GM19238 (cell line): ENCODE measurements around the gene SH3TC1.

Experiments
- DNase-seq: peaks from one replicate; pipeline ENCODE4 v3.0.0; 2011; ENCODE audit warnings: low spot score; ENCODE audit not compliant: insufficient read length

SH3TC1 gene

DNA sequence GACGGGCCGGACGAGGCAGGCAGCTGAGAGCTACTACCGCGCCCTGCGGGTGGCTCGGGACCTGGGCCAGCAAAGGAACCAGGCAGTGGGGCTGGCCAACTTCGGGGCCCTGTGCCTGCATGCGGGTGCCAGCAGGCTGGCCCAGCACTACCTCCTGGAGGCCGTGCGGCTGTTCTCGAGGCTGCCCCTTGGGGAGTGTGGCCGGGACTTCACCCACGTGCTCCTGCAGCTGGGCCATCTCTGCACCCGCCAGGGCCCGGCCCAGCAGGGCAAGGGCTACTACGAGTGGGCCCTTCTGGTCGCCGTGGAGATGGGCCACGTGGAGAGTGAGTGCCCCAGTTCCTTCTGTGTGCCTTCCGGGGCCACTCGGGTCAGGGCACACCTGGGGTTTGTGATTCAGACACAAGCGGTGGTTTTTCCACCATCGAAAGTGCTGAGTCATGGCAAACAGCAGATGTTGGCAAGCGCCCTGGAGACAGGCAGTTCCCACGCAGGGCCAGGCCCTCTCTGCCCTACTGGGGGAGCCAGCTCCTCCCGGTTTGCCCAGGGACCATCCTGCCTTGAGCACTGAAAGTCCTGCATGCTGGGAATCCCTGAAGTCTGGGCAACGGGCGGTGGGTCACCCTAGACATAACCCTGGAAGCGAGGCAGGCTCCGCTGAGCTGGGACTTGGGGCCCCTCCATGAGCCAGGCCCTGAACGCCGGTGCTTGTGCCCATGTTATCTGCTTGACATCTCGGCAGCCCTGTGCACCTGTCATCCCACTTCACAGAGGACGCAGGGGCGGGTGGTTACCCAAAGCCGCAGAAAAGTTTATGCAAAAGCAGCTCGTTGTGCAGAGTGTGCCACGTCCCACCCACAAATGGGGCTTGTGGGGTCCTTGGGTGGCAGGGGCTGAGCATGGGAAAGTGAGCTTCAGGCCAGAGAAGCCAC lies 29.5 kb downstream of the SH3TC1 start:
- peak; percentile 58 for DNase-seq

DNA sequence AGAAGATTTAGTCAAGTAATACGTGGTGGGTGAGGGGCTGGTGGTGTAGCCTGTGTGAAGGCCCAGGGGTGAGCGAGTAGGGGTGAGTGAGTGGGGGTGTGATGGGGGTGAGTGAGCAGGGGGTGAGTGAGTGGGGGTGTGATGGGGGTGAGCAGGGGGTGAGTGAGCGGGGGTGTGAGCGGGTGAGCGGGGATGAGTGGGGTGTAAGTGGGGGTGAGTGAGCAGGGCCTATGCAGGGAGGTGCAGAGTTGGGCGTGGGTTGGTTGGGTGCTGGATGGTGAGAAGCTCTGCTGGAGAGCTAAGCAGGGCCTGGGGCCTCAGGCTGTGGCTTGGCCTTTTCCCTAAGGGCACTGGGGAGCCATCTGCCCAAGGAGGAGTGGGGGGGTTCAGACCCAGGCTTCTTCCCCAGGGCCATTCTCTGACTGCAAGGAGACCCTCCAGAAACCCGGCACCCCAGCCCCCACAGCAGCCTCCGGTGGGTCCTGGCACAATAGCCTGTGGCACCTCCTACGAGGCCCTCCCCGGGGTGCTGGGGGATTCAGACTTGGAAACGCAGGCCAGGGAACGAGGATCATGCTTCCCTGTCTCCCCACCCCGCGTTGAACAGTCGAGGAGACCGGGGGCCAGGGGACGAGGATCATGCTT lies 30.4 kb downstream of the SH3TC1 start:
- DNase-seq = no peak

DNA sequence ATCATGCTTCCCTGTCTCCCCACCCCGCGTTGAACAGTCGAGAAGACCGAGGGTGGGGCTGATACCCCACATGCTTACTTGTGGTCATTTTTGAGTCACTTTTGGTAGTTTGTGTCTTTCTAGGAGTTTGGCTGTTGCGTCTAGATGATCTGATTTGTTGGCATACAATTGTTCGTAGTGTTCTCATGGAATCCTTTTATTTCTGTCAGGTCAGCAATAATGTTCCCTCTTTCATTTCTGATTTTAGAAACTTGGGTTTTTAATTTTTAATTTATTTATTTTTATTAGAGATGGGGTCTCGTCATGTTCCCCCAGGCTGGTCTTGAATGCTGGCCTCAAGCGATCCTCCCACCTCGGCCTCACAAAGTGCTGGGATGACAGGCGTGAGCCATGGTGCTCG lies 30.9 kb downstream of the SH3TC1 start:
- DNase-seq = no peak

DNA sequence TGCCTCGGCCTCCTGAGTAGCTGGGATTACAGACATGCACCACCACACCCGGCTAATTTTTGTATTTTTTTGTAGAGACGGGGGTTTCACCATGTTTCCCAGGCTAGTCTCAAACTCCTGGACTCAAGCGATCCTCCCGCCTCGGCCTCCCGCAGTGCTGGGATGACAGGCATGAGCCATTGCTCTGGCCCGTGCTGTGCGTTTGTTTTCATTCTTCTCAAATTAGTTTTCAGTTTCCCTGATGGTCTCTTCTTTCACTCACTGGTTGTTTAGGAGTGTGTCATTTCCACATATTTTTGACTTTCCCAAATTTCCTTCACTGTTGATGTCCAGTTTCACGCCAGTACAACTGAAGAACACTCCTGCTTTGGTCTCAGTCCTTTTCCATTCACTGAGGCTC lies 31.8 kb downstream of the SH3TC1 start:
- no peak for DNase-seq

DNA sequence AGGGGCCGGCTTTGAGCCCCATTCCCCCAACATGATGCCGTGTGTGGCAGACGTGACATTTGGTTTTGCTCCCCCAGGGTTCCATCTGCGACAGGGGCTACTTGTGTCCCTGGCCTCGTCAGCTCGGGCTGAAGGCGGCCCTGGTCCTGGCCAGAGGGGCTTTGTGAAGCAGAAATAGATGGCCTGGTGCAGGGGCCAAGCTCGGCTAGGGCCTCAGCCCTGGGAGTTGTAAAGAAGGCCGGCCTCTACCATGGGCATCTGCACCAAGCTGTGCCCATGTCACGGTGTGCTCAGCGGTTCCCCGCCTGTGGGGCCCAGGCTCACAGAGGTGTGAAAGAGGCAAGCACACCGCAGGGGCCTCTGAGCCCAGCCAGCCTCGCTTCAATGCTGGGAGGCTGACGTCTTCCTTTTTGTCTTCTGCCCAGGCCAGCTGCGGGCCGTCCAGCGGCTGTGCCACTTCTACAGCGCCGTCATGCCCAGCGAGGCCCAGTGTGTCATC lies 32.5 kb downstream of the SH3TC1 start:
- no peak for DNase-seq

DNA sequence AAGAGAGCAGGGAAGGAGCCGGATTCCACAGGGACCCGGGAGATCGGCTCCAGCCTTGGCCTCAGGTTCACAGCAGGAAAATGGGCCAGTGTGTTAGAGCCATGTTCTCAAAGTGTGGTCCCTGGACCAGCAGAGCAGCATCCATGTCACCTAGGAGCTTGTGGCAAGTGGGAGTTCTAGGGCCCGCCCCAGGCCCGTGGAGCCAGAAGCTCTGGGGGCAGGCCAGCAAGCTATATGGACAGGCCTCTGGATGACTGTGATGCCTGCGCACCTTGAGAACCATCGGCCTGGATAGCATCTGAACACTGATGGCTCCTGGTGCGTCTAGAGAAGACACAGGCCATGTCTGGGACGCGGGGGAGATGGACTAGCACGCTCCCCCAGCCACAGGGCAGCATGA lies 33.7 kb downstream of the SH3TC1 start:
- no peak for DNase-seq

DNA sequence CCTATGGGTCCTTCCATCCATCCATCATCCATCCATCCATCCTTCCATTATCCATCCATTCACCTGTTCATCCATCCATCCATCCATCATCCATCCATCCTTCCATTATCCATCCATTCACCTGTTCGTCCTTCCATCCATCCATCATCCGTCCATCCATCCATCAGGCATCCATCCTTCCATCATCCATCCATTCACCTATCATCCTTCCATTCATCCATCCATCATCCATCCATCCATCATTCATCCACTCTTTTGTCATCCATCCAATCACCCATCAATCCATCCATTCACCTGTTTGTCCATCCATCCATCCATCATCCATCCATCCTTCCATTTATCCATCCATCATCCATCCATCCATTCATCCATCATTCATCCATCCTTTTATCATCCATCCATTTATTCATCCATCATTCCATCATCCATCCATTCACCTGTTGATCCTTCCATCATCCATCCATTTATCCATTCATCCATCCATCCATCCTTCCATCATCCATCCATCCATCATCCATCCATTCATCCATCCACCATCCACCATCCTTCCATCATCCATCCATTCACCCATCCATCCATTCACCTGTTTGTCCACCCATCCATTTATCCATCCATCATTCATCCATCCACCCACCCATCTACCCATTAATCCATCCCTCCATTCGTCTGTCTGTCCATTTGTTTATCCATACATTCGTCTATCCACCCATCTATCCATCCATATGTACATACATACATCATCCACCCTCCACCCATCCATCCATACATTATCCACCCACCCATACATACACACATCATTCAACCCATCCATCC lies 34.8 kb downstream of the SH3TC1 start:
- no peak for DNase-seq

DNA sequence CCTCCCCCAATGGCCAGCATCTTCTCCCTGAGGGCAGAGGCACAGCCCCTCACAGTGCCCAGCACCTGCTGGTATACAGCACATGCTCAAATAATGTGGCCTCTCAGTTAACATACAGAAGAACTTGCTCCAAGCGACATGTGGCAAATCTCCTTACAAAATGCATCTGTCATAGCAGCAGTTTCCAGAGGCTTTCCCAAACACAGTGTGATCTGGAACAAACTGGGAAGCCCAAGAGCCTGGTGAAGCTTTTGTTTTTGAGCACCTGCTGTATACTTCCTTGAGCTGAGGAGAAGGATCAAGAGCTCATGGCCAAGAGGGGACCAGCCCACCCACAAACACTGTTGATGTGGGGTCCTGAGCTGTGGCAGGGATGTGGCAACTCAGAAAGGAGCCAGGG lies 35.6 kb downstream of the SH3TC1 start:
- no peak for DNase-seq

DNA sequence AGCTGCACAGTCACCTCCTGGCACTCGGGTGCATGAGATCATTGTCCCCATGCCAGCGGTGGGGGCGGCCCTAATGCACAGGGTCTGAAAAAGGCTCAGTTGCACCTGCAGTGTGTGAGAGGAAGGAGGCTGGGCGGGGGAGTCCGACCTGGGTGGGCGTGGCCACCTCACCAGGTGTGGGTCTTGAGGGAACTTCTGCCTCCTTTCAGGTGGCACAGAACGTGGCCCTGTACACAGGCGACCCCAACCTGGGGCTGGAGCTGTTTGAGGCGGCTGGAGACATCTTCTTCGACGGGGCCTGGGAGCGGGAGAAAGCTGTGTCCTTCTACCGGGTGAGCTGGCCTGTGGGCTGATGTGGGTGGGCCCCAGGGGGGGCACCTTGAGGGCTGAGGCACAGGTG lies 36.1 kb downstream of the SH3TC1 start:
- DNase-seq = no peak

DNA sequence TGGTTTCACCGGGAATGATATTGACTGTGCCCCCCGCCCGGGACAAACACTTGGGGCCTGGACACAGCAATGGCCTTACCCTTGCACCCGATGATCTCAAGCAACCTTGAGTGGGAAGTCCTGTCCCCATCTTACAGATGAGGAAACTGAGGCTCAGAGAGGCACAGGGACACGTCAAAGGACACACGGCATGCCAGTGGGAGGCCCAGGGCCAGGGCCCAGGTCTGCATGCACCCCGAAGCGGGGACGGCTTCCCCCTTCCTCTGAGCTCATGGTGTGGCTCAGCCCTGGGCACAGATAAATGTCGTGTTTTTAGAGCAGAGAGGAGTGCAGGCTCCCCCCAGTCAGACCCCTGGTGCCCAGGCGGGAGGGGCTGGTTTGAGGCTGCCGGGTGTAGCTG lies 36.6 kb downstream of the SH3TC1 start:
- no peak for DNase-seq

DNA sequence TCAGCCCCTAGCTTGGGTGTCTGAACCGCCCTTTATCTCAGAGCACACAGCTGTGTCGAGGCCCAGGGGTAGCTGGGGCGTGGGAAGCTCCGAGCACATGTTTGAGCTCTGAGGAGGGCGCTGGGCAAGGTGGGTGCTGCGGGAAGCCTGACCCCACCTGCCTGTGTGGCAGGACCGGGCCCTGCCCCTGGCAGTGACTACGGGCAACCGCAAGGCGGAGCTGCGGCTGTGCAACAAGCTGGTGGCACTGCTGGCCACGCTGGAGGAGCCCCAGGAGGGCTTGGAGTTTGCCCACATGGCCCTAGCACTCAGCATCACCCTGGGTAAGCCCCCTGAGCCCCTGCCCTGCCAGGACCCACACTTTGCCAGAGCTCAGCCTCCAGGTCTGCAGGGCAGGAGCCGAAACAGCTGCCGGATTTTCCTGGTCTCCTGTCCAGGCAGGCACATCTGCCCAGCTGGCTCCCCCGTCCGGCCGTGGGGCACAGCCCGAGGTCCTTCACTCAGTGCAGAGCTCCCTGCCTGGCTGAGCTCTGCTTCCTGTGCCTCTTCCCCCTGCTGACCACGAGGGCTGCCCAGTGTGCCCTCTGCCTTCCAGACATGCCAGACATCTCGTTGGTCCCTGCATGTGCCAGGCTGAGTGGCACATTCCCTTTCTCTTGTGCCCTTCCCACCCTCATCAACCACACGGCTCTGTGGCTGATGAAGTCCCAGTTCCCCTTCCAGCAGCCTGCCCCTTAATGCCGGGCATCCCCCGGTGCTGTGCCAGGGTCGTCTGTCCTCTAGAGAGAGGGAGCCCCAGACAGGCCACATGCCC lies 37.2 kb downstream of the SH3TC1 start:
- DNase-seq = no peak

DNA sequence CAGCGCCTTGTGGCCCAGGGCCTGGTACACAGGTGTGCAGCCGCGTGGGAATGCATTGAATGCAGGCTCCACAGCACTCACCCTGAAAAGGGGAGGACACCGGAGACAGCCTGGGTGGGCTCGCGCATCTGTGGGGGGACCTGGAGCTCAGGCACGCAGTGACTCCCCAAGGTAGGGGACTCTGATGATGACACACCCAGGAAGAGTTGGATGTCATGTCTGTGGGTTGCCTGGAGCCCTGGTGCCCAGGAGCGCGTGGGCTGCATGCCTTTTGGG lies 37.8 kb downstream of the SH3TC1 start:
- no peak for DNase-seq

DNA sequence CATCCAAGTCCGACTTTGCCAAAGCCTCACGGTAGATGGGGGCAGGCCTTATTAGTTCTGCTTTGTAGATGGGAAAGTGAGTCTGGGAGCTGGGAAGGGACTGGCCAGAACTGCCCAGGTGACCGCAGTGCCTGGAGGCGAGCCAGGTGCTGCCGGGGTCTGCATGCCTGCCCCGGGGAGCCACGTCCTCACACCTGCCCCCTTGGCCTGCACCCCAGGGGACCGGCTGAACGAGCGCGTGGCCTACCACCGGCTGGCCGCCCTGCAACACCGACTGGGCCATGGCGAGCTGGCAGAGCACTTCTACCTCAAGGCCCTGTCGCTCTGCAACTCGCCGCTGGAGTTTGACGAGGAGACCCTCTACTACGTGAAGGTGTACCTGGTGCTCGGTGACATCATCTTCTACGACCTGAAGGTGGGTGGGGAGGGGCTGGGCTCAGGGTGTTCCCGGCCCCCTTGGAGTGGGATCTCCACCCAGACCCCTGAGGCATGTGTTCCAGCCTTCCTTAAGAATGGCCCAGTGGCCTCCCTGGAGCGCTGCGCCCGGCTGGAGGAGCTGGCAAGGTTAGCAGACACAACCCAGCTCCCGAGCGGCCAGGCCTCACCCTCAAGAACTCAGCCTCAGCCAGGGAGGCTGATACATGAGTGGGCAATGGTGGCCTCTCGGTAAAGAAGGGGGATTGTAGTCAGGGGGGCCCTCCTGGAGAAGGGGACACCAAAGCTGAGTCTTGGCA lies 38.3 kb downstream of the SH3TC1 start:
- no peak for DNase-seq

DNA sequence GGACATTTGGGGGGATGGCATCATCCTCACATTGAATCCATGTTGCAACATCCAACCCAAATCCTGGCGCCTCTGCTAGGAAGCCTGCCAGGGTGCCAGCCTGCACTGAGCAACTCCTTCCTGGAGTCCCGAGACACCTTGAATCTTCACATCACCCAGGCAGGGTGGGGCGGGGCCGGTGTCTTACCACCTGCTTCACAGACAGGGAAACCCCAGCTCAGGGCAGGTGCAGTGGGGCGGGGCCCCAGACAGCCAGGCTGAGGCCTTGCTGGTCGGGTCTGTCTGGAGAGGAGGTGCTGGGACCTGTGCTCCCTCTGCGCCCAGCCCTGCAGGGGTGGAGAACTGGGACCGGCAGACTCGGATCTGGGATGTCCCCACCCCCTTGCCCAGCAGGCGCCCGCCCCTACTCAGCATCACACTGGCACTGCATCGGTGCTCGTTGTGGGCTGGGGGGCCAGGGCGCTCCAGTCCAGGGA lies 39.0 kb downstream of the SH3TC1 start:
- DNase-seq = no peak

DNA sequence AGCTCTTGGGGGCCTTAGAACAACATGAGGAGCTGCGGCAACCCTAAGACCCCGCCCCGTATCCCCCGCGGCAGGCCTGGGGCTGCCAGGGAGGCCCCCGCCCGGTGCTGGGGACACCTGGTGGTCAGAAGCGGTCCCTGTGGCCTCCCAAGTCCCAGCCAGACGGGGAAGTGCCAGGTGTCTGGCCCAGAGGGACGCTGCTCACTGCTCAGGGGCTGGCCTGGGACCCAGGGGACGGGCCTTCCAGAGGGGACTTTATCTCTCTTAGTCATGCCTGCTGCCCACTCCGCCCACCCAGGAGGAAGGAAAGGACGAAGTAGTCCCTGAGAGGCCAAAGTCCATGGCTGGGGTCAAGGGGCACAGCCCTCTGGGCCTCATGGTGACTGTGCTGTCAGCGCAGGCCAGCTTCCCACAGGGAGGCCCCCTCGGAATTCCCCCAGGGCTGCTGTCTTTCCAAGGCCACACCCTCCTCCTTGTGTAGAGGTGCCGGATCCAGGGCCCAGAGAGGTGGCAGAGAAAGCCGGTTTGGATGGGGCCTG lies 39.5 kb downstream of the SH3TC1 start:
- DNase-seq = no peak

DNA sequence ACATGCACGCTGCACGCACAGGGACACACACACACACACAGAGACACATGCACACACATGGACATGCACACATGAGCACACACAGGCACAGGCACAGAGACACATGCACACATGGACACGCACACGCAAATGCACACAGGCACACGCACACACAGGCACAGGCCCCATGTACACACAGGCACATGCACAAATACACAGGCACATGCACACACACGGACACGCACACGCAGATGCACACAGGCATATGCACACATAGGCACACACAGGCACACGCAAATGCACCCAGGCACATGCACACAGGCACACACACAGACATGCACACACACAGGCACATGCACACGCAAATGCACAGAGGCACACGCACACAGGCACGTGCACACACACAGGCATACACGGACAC lies 40.1 kb downstream of the SH3TC1 start:
- no peak for DNase-seq

DNA sequence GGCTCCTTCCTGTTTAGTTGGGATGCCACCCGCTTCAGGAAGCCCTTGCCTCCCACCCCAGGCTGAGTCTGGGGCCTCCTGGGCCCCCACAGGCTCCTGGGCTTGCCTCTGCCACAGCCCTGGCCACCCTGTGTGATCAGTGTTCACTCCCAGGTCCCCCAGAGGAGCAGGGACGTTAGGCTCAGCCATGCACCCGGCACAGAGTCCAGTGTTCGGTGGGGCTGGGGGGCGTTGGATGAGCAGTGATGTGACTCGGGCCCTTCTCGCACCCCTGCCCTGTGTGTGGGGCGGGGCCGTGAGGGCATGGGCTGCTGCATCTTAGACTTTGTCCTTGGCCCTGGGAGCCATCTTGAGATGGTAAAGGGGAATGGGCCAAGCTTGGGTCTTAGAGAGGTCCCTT lies 40.6 kb downstream of the SH3TC1 start:
- no peak for DNase-seq

DNA sequence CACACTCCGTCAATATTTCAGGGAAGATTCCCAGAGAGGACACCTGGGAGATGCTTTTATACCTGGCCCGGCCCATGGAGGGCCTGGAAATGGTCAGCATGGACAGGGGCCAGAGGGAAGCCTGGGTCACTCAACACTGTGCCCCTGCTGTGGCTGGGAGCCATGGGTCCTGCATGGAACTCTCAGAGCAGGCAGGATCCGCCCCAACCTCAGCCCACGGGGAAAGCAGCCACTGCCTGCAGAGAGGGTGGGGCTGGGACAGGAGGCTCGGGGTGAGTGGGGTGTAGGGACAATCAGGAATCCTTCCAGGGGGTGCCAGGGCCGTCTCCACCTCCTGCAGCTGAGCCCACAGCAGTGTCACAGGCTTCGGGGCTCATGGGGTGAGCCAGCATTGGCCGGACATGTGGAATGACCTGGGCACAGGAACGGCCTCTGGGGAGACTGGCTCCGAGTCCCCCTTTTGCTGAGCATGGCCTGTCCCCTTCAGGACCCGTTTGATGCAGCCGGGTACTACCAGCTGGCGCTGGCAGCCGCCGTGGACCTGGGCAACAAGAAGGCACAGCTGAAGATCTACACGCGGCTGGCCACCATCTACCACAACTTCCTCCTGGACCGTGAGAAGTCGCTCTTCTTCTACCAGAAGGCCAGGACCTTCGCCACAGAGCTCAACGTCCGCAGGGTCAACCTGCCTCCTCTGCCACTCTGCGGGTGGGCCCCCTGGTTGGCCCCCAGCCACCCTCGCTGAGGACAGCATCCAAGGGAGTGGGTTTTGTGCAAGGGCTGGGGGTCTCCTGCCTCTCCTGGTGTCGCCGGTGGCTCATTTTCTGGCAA lies 41.3 kb downstream of the SH3TC1 start:
- DNase-seq = no peak

DNA sequence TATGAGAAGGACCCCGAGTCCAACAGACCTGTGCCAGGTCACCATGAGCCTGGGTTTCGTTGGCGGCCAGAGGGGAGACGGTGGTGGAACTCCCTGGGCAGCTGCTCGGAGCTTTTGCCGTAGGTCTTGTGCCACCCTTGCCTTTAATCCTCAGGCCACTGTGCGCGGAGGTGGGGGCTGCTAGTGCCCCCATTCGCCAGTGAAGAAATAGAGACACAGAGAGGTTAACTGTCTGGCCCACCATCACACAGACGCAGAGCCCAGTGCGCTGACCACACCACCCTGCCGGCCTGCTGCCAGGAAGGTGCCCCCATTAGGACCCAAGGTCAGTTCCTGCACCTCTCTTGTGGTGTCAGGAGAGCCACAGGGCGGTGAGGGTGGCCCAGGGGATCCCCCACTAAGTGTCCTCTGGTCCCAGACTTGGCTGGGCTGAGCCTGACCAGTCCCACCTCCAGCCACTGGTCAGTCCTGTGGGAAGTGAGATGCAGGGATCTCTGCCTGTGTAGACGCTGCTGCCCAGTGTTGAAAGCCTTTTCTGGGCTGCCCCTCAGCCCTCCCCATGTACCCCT lies 42.2 kb downstream of the SH3TC1 start:
- no peak for DNase-seq
